Measurements from ENCODE around the gene PIAS1.

DNA sequence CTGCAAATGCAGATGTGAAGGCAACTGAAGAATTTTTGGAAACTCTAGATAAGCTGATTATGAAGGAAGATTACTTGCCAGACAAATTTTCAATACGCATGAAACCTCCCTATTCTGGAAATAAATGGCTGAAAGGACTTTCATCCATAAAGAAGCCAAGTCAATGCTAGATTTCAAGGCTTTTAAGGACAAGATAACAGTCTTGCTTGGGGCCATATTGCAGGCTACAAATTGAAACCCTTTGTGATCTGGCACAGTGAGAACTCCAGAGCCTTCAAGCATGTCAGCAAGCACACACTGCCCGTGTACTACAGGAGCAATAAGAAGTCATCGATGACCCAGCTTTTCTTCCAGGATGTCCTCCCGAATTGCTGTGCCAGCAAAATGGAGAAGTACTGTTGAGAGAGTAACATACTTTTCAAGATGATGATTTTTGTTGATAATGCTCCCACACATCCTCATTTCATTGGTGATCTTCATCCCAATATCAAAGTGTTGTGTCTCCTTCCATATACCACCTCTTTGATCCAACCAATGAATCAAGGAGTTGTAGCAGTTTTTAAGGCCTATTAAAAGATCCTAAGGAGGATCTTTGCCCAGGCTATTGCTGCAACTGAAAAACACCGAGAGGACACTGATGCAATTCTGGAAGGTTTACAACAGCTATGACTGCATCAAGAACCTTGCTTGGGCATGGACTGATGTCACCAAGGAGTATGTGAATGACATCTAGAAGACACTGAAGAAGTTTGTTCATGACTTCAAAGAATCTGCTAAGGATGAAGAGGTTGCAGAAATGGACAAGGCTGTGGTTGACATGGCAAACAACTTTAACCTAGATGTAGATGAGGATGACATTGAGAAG, 130.7 kb downstream of the PIAS1 start:
- TF ChIP-seq, protein P1, sequence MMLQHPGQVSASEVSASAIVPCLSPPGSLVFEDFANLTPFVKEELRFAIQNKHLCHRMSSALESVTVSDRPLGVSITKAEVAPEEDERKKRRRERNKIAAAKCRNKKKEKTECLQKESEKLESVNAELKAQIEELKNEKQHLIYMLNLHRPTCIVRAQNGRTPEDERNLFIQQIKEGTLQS (IDR thresholded peaks at IDR 0.05): no peak
- TF ChIP-seq, protein P1 (CRISPR knock-in tag; conservative IDR thresholded peaks at IDR 0.05): no peak
- no peak for TF ChIP-seq HDAC1 (IDR thresholded peaks at IDR 0.05)
- TF ChIP-seq, protein P2, sequence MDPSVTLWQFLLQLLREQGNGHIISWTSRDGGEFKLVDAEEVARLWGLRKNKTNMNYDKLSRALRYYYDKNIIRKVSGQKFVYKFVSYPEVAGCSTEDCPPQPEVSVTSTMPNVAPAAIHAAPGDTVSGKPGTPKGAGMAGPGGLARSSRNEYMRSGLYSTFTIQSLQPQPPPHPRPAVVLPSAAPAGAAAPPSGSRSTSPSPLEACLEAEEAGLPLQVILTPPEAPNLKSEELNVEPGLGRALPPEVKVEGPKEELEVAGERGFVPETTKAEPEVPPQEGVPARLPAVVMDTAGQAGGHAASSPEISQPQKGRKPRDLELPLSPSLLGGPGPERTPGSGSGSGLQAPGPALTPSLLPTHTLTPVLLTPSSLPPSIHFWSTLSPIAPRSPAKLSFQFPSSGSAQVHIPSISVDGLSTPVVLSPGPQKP (CRISPR knock-in tag; IDR thresholded peaks at IDR 0.05): no peak
- no peak for TF ChIP-seq CREB1 (IDR thresholded peaks at IDR 0.05)
- TF ChIP-seq CREB1 (CRISPR knock-in tag; IDR thresholded peaks at IDR 0.05): no peak
- TF ChIP-seq, protein P3, sequence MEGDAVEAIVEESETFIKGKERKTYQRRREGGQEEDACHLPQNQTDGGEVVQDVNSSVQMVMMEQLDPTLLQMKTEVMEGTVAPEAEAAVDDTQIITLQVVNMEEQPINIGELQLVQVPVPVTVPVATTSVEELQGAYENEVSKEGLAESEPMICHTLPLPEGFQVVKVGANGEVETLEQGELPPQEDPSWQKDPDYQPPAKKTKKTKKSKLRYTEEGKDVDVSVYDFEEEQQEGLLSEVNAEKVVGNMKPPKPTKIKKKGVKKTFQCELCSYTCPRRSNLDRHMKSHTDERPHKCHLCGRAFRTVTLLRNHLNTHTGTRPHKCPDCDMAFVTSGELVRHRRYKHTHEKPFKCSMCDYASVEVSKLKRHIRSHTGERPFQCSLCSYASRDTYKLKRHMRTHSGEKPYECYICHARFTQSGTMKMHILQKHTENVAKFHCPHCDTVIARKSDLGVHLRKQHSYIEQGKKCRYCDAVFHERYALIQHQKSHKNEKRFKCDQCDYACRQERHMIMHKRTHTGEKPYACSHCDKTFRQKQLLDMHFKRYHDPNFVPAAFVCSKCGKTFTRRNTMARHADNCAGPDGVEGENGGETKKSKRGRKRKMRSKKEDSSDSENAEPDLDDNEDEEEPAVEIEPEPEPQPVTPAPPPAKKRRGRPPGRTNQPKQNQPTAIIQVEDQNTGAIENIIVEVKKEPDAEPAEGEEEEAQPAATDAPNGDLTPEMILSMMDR (IDR thresholded peaks at IDR 0.05 in 2 of 3, conservative IDR thresholded peaks at IDR 0.05 in 1 of 3; ENCODE audit: insufficient read depth in 2 of 3, low read depth in 1 of 3, low read length in 3 of 3): no peak
- TF ChIP-seq, protein P4, sequence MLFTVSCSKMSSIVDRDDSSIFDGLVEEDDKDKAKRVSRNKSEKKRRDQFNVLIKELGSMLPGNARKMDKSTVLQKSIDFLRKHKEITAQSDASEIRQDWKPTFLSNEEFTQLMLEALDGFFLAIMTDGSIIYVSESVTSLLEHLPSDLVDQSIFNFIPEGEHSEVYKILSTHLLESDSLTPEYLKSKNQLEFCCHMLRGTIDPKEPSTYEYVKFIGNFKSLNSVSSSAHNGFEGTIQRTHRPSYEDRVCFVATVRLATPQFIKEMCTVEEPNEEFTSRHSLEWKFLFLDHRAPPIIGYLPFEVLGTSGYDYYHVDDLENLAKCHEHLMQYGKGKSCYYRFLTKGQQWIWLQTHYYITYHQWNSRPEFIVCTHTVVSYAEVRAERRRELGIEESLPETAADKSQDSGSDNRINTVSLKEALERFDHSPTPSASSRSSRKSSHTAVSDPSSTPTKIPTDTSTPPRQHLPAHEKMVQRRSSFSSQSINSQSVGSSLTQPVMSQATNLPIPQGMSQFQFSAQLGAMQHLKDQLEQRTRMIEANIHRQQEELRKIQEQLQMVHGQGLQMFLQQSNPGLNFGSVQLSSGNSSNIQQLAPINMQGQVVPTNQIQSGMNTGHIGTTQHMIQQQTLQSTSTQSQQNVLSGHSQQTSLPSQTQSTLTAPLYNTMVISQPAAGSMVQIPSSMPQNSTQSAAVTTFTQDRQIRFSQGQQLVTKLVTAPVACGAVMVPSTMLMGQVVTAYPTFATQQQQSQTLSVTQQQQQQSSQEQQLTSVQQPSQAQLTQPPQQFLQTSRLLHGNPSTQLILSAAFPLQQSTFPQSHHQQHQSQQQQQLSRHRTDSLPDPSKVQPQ (CRISPR knock-in tag; IDR thresholded peaks at IDR 0.05; ENCODE audit: borderline replicate concordance): no peak
- TF ChIP-seq POLR2AphosphoS5 (IDR thresholded peaks at IDR 0.05; ENCODE audit: control insufficient read depth, insufficient read depth, low read depth, low read length): no peak
- TF ChIP-seq CCAR2 (IDR thresholded peaks at IDR 0.05; ENCODE audit: low read depth, low read length): no peak
- no peak for TF ChIP-seq SNIP1 (IDR thresholded peaks at IDR 0.05; ENCODE audit: low read depth)
- no peak for TF ChIP-seq ZNF232 (CRISPR knock-in tag; IDR thresholded peaks at IDR 0.05)
- TF ChIP-seq SMAD3 (CRISPR knock-in tag; conservative IDR thresholded peaks at IDR 0.05): no peak
- TF ChIP-seq MAFF (IDR thresholded peaks at IDR 0.05; ENCODE audit: low read length): peak; percentile 34; the same call in 1 of the 2 replicates
- TF ChIP-seq, protein P5, sequence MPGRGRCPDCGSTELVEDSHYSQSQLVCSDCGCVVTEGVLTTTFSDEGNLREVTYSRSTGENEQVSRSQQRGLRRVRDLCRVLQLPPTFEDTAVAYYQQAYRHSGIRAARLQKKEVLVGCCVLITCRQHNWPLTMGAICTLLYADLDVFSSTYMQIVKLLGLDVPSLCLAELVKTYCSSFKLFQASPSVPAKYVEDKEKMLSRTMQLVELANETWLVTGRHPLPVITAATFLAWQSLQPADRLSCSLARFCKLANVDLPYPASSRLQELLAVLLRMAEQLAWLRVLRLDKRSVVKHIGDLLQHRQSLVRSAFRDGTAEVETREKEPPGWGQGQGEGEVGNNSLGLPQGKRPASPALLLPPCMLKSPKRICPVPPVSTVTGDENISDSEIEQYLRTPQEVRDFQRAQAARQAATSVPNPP (IDR thresholded peaks at IDR 0.05; ENCODE audit: borderline replicate concordance, insufficient read depth, insufficient read length): no peak
- no peak for TF ChIP-seq POLR2A (conservative IDR thresholded peaks at IDR 0.05)

Measured in K562 (cell line).